ENCODE measurements around the gene SLC2A1.

DNA sequence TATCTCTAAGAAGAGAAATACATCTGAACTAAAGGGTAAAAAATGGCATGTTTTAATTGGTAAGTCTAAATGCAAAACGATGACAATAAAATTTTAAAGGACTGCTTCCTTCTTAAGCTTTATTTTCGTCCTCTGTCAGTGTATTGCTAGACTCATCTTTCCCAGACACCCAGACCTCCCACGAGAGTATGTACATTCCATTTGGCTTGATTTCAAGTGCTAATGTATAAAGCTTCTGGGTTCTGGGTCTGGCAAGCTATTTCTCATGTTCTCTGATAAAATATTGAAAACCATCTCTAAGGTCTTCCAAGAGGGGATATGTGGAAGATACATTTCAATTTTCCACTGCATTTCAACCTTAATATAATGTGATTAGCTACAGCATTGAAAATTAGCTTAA, 24.6 kb upstream of the SLC2A1 start:
- TF ChIP-seq, protein P1, sequence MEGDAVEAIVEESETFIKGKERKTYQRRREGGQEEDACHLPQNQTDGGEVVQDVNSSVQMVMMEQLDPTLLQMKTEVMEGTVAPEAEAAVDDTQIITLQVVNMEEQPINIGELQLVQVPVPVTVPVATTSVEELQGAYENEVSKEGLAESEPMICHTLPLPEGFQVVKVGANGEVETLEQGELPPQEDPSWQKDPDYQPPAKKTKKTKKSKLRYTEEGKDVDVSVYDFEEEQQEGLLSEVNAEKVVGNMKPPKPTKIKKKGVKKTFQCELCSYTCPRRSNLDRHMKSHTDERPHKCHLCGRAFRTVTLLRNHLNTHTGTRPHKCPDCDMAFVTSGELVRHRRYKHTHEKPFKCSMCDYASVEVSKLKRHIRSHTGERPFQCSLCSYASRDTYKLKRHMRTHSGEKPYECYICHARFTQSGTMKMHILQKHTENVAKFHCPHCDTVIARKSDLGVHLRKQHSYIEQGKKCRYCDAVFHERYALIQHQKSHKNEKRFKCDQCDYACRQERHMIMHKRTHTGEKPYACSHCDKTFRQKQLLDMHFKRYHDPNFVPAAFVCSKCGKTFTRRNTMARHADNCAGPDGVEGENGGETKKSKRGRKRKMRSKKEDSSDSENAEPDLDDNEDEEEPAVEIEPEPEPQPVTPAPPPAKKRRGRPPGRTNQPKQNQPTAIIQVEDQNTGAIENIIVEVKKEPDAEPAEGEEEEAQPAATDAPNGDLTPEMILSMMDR (CRISPR knock-in tag; IDR thresholded peaks at IDR 0.05), result no peak
- TF ChIP-seq, protein P2, sequence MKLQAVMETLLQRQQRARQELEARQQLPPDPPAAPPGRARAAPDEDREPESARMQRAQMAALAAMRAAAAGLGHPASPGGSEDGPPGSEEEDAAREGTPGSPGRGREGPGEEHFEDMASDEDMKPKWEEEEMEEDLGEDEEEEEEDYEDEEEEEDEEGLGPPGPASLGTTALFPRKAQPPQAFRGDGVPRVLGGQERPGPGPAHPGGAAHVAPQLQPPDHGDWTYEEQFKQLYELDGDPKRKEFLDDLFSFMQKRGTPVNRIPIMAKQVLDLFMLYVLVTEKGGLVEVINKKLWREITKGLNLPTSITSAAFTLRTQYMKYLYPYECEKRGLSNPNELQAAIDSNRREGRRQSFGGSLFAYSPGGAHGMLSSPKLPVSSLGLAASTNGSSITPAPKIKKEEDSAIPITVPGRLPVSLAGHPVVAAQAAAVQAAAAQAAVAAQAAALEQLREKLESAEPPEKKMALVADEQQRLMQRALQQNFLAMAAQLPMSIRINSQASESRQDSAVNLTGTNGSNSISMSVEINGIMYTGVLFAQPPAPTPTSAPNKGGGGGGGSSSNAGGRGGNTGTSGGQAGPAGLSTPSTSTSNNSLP (IDR thresholded peaks at IDR 0.05; ENCODE audit: low read depth, low read length), result no peak
- TF ChIP-seq U2AF2 (IDR thresholded peaks at IDR 0.05; ENCODE audit: low read depth, low read length), result no peak
